Endodermal cell (in vitro differentiated cells): ENCODE results near the gene KCNT2. TPM values are rescaled to one million over a fixed set of nuclear protein-coding genes. Genes with fewer than 3 reads are reported as not detected.
A peak's percentile ranks its signal among the peaks of the same experiment; 100 is the strongest.

Experiments used
- DNase-seq: peaks from one replicate; pipeline ENCODE4 v3.0.0-alpha.2; 2017
- H3K27ac ChIP-seq: 2 replicates; pipeline ENCODE4 v1.5.1; 2013; ENCODE audit warnings: mild to moderate bottlenecking, low read depth, low read length, moderate library complexity
- H3K27me3 ChIP-seq: 2 replicates; pipeline ENCODE4 v1.6.1; 2013; ENCODE audit warnings: mild to moderate bottlenecking, low read length, moderate library complexity; ENCODE audit not compliant: insufficient read depth, control insufficient read depth, poor library complexity, severe bottlenecking
- H3K36me3 ChIP-seq: 2 replicates; pipeline ENCODE4 v1.7.0; 2013; ENCODE audit warnings: mild to moderate bottlenecking, low read length, moderate library complexity; ENCODE audit not compliant: control insufficient read depth, insufficient read depth
- H3K4me1 ChIP-seq: one replicate; pipeline ENCODE4 v1.7.0; 2013; ENCODE audit warnings: low read length; ENCODE audit not compliant: control insufficient read depth, insufficient read depth
- H3K4me3 ChIP-seq: 2 replicates; pipeline ENCODE4 v1.5.1; 2013; ENCODE audit warnings: mild to moderate bottlenecking, low read length, moderate library complexity
- H3K9ac ChIP-seq: 2 replicates; pipeline ENCODE4 v1.6.1; 2013; ENCODE audit warnings: mild to moderate bottlenecking, low read length, moderate library complexity; ENCODE audit not compliant: poor library complexity, severe bottlenecking; ENCODE audit errors: extremely low read depth
- H3K9me3 ChIP-seq: 2 replicates; pipeline ENCODE4 v1.6.1; 2013; ENCODE audit warnings: mild to moderate bottlenecking, low read length, moderate library complexity; ENCODE audit not compliant: control insufficient read depth
- H3K27ac Mint-ChIP-seq: 2 replicates; pipeline ENCODE4 v1.8.0; 2020; ENCODE audit warnings: mixed read lengths
- H3K27me3 Mint-ChIP-seq: 2 replicates; pipeline ENCODE4 v1.8.0; 2021; ENCODE audit warnings: mild to moderate bottlenecking, mixed read lengths; ENCODE audit not compliant: insufficient read depth
- H3K36me3 Mint-ChIP-seq: 2 replicates; pipeline ENCODE4 v1.8.0; 2020; ENCODE audit warnings: low read depth, mixed read lengths
- H3K4me1 Mint-ChIP-seq: 2 replicates; pipeline ENCODE4 v1.8.0; 2020; ENCODE audit warnings: mixed read lengths
- H3K4me3 Mint-ChIP-seq: 2 replicates; pipeline ENCODE4 v1.8.0; 2020; ENCODE audit warnings: mild to moderate bottlenecking, moderate library complexity, mixed read lengths
- H3K9me3 Mint-ChIP-seq: 2 replicates; pipeline ENCODE4 v1.8.0; 2020; ENCODE audit warnings: mild to moderate bottlenecking, mixed read lengths
- CTCF ChIP-seq: fragments of 200-600 bp; sonication (generic); conservative IDR thresholded peaks from 2 replicates; pipeline ENCODE4 v1.5.0; 2021; ENCODE audit warnings: antibody characterized with exemption, mild to moderate bottlenecking
- WGBS, 2 experiments: methylation state at CpG; one replicate each; pipeline versions ENCODE4 v1.1.5 to v1.1.7; 2013; ENCODE audit warnings: missing lambda C conversion rate in 2 of 2, mixed read lengths in 1 of 2; ENCODE audit not compliant: insufficient coverage in 1 of 2, insufficient read length in 1 of 2; 5-methylcytosine and 5-hydroxymethylcytosine counted together
- total RNA-seq, 2 donors: library from RNA; stranded (reverse); fragmentation: NEBNext Ultra II Directional in 1 of 2; extraction: Animal tissue kit (Norgen Biotek cat#: 25700) in 1 of 2; gene quantifications; 2 replicates in 1 of 2; 3 replicates in 1 of 2; pipeline ENCODE4 v1.2.1, GENCODE V29; 2021

Gene KCNT2
- total RNA-seq, 2 donors from 2014 or later = 9.1 to 12.1 TPM

- Histone ChIP-seq H3K4me3 (no peak overlapping the region), H3K4me1 (no peaks in the 10 kb centered on the region), H3K9me3 (no peaks in the 10 kb centered on the region), H3K27me3 (no peaks in the 10 kb centered on the region), H3K9ac (no peak overlapping the region), H3K36me3 (no peaks in the 10 kb centered on the region), H3K27ac (no peak overlapping the region)
- no peak for DNase-seq
- Mint-ChIP-seq H3K9me3 (no peaks in the 10 kb centered on the region), H3K4me3 (no peak overlapping the region), H3K27me3 (no peaks in the 10 kb centered on the region), H3K27ac (no peak overlapping the region), H3K36me3 (no peaks in the 10 kb centered on the region), H3K4me1 (peaks cover 7% of the 10 kb centered on the region)
- WGBS, 2 experiments = 79% methylated on average over 1 of the region's 1 CpG; no CpG with 5 or more reads in 1 of the 2 experiments
- TF ChIP-seq CTCF = no peak
Observed at GRCh38 chr1:196357913-196358312, 250.3 kb downstream of the KCNT2 start.

- Histone ChIP-seq H3K27ac (no peak overlapping the region), H3K36me3 (no peaks in the 10 kb centered on the region), H3K4me1 (no peaks in the 10 kb centered on the region), H3K9ac (no peak overlapping the region), H3K27me3 (no peaks in the 10 kb centered on the region), H3K4me3 (no peak overlapping the region), H3K9me3 (no peaks in the 10 kb centered on the region)
- H3K4me1 Mint-ChIP-seq = no peaks in the 10 kb centered on the region
- H3K27ac Mint-ChIP-seq = no peak overlapping the region
- peak; percentile 74 for TF ChIP-seq CTCF
- no peaks in the 10 kb centered on the region for H3K36me3 Mint-ChIP-seq
- H3K27me3 Mint-ChIP-seq = no peaks in the 10 kb centered on the region
- DNase-seq = no peak
- 88 to 100% methylated on average over 1 to 3 of the region's 3 CpGs for WGBS, 2 experiments
- no peaks in the 10 kb centered on the region for H3K9me3 Mint-ChIP-seq
- no peak overlapping the region for H3K4me3 Mint-ChIP-seq
Observed at GRCh38 chr1:196355206-196355786, 252.9 kb downstream of the KCNT2 start.

GRCh38 chr1:196344453-196344852 is 263.8 kb downstream of the KCNT2 start:
- Mint-ChIP-seq H3K27me3 (no peaks in the 10 kb centered on the region), H3K27ac (peak overlapping the region; percentile 56), H3K9me3 (no peaks in the 10 kb centered on the region), H3K36me3 (no peaks in the 10 kb centered on the region), H3K4me3 (no peak overlapping the region), H3K4me1 (peaks cover 7% of the 10 kb centered on the region)
- H3K27me3 ChIP-seq = no peaks in the 10 kb centered on the region
- TF ChIP-seq CTCF = no peak
- H3K36me3 ChIP-seq = no peaks in the 10 kb centered on the region
- H3K9me3 ChIP-seq = no peaks in the 10 kb centered on the region
- WGBS, 2 experiments = 62% methylated on average over 2 of the region's 2 CpGs; no CpG with 5 or more reads in 1 of the 2 experiments
- DNase-seq = no peak
- no peak overlapping the region for H3K27ac ChIP-seq
- no peak overlapping the region for H3K4me3 ChIP-seq
- H3K9ac ChIP-seq = no peak overlapping the region
- no peaks in the 10 kb centered on the region for H3K4me1 ChIP-seq
